Nephron (organoid): ENCODE data around the gene TRMT1L.

Source experiments
- H3K27ac Mint-ChIP-seq, 3 experiments: 2 replicates each; pipeline ENCODE4 v1.8.0; 2020; ENCODE audit warnings: mixed read lengths in 3 of 3, mild to moderate bottlenecking in 2 of 3, moderate library complexity in 1 of 3
- H3K27me3 Mint-ChIP-seq: 2 replicates; pipeline ENCODE4 v1.8.0; 2021; ENCODE audit warnings: low read depth, mild to moderate bottlenecking, moderate library complexity, mixed read lengths
- H3K36me3 Mint-ChIP-seq: 2 replicates; pipeline ENCODE4 v1.8.0; 2020; ENCODE audit warnings: low read depth, mixed read lengths
- H3K4me1 Mint-ChIP-seq: 2 replicates; pipeline ENCODE4 v1.8.0; 2020; ENCODE audit warnings: mixed read lengths
- H3K4me3 Mint-ChIP-seq, 3 experiments: 2 replicates each; pipeline ENCODE4 v1.8.0; 2020; ENCODE audit warnings: mild to moderate bottlenecking in 3 of 3, mixed read lengths in 3 of 3, moderate library complexity in 2 of 3
- H3K9me3 Mint-ChIP-seq: 2 replicates; pipeline ENCODE4 v1.8.0; 2020; ENCODE audit warnings: mixed read lengths
- CTCF ChIP-seq, 3 experiments: fragments of 200-600 bp; sonication (generic); IDR thresholded peaks; one replicate each; pipeline ENCODE4 v1.5.0; 2021; ENCODE audit warnings: antibody characterized with exemption in 3 of 3; ENCODE audit not compliant: unreplicated experiment in 3 of 3

The TRMT1L gene

GRCh38 chr1:185111873-185112272 lies 44.9 kb downstream of the TRMT1L start:
- Mint-ChIP-seq H3K36me3 (peaks cover 26% of the 10 kb centered on the region), H3K9me3 (peaks cover 29% of the 10 kb centered on the region), H3K4me3 (no peak overlapping the region), H3K27ac (no peak overlapping the region), H3K4me1 (no peaks in the 10 kb centered on the region), H3K27me3 (no peaks in the 10 kb centered on the region)
- no peak for TF ChIP-seq CTCF (IDR thresholded peaks at IDR 0.05; ENCODE audit: unreplicated experiment in 3 of 3)

- peaks cover 41% of the 10 kb centered on the region for H3K9me3 Mint-ChIP-seq
- no peaks in the 10 kb centered on the region for H3K4me1 Mint-ChIP-seq
- H3K4me3 Mint-ChIP-seq, result no peak overlapping the region
- no peak overlapping the region for H3K27ac Mint-ChIP-seq
- TF ChIP-seq CTCF (IDR thresholded peaks at IDR 0.05; ENCODE audit: unreplicated experiment in 3 of 3), result no peak
- no peaks in the 10 kb centered on the region for H3K27me3 Mint-ChIP-seq
- peaks cover 38% of the 10 kb centered on the region for H3K36me3 Mint-ChIP-seq
These were observed 46.6 kb downstream of the TRMT1L start for GRCh38 chr1:185110145-185110544.

- no peak for TF ChIP-seq CTCF (IDR thresholded peaks at IDR 0.05; ENCODE audit: unreplicated experiment in 3 of 3)
- peaks cover 56% of the 10 kb centered on the region for H3K36me3 Mint-ChIP-seq
- H3K4me1 Mint-ChIP-seq, result no peaks in the 10 kb centered on the region
- H3K27me3 Mint-ChIP-seq, result no peaks in the 10 kb centered on the region
- H3K4me3 Mint-ChIP-seq, result no peak overlapping the region
- no peak overlapping the region for H3K27ac Mint-ChIP-seq
- H3K9me3 Mint-ChIP-seq, result peaks cover 41% of the 10 kb centered on the region
These were observed 48.4 kb downstream of the TRMT1L start for GRCh38 chr1:185108321-185108720.

GRCh38 chr1:185105121-185105520 lies 51.6 kb downstream of the TRMT1L start:
- no peaks in the 10 kb centered on the region for H3K27me3 Mint-ChIP-seq
- H3K9me3 Mint-ChIP-seq, result peaks cover 32% of the 10 kb centered on the region
- H3K4me1 Mint-ChIP-seq, result no peaks in the 10 kb centered on the region
- no peak overlapping the region for H3K27ac Mint-ChIP-seq
- H3K36me3 Mint-ChIP-seq, result peaks cover 81% of the 10 kb centered on the region
- no peak for TF ChIP-seq CTCF (IDR thresholded peaks at IDR 0.05; ENCODE audit: unreplicated experiment in 3 of 3)
- no peak overlapping the region for H3K4me3 Mint-ChIP-seq

- Mint-ChIP-seq H3K27ac (no peak overlapping the region), H3K27me3 (no peaks in the 10 kb centered on the region), H3K4me3 (no peak overlapping the region), H3K36me3 (peaks cover 84% of the 10 kb centered on the region), H3K4me1 (no peaks in the 10 kb centered on the region), H3K9me3 (peaks cover 25% of the 10 kb centered on the region)
- TF ChIP-seq CTCF (IDR thresholded peaks at IDR 0.05; ENCODE audit: unreplicated experiment in 3 of 3), result no peak
These were observed 52.7 kb downstream of the TRMT1L start for GRCh38 chr1:185104083-185104482.

- Mint-ChIP-seq H3K4me1 (no peaks in the 10 kb centered on the region), H3K36me3 (peaks cover 83% of the 10 kb centered on the region), H3K27ac (no peak overlapping the region), H3K4me3 (no peak overlapping the region), H3K9me3 (no peaks in the 10 kb centered on the region), H3K27me3 (no peaks in the 10 kb centered on the region)
- no peak for TF ChIP-seq CTCF (IDR thresholded peaks at IDR 0.05; ENCODE audit: unreplicated experiment in 3 of 3)
These were observed 60.2 kb downstream of the TRMT1L start for GRCh38 chr1:185096531-185096930.
